Measurements from ENCODE around the gene NACAD.

DNA sequence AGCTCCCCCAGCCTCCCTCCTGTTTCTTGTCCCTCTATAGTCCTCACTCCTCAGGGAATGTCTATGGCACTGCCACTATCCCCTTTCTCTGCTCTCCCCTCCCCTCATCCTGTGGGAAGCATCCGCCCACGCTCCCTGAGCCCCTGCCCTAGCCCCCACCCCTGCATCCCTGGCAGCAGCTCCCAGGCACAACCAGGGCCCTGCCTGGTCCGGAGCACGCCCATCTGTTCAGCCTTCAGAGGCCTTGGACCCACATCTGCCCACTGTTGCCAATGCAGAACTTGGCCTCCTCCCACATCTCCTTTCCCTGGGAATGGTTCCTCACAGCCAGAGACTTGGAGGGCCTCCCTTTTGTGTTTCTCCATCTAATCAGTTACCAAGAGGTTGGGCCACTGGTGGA, 43.1 kb upstream of the NACAD start:
- TF ChIP-seq CTCF (conservative IDR thresholded peaks at IDR 0.05) (no peak), ZFX (IDR thresholded peaks at IDR 0.05) (no peak)
